ENCODE measurements around the gene APBA2.

GRCh38 chr15:28884151-28884940 lies 1.4 kb upstream of the APBA2 start:
- no peak for TF ChIP-seq POLR2A (IDR thresholded peaks at IDR 0.05)
- no peak for TF ChIP-seq CTCF (IDR thresholded peaks at IDR 0.05)
- TF ChIP-seq POLR2AphosphoS5 (IDR thresholded peaks at IDR 0.05), result no peak

All from stomach (tissue), 4 donors.